ENCODE data around the gene ITPKB. TPM values are rescaled to one million over a fixed set of nuclear protein-coding genes. Genes with fewer than 3 reads are reported as not detected.

ITPKB gene
- total RNA-seq, 1 experiment from 2014 or later: 4.0 TPM

GRCh38 chr1:226676381-226676780, 62.7 kb downstream of the ITPKB start:
- Histone ChIP-seq H3K27me3 (replicated peaks) (no peaks in the 10 kb centered on the region), H3K27ac (peak overlapping the region; percentile 28), H3K4me3 (no peak overlapping the region), H3K9me3 (replicated peaks) (no peaks in the 10 kb centered on the region), H3K4me1 (replicated peaks) (peaks cover 41% of the 10 kb centered on the region), H3K36me3 (no peaks in the 10 kb centered on the region)
- DNase-seq (ENCODE audit: low read depth in 1 of 2, low spot score in 2 of 2): no peak

DNA sequence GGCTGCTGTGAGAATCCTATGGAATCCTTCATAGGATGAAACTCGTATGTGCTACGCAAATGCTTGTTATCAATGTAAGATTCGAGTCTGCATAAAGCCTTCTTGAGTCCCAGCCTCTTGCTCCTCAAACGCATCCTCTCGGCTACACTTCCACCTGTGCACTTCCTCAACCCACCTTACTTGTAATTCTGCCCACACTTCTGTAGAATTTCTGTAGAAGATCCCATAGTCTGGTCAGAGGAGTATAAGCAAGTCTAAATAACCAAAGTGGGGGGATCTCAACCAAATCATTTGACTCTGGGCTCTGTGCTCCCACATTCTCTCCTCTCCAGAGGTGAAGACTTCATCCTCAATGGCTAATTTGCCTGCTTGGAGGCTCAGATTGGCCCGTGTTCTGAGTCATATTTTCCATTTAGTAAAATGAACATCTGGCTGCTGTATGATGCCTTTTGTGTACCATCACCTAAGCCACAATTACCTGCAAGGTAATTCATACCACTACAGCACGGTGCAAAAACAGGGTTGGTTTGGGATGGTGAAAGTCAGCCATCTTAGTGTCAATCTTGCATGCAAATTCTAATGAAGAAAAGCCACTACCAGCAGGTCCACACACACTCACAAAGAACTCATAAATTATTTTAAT, 63.2 kb downstream of the ITPKB start:
- DNase-seq (ENCODE audit: low read depth in 1 of 2, low spot score in 2 of 2): no peak

DNA sequence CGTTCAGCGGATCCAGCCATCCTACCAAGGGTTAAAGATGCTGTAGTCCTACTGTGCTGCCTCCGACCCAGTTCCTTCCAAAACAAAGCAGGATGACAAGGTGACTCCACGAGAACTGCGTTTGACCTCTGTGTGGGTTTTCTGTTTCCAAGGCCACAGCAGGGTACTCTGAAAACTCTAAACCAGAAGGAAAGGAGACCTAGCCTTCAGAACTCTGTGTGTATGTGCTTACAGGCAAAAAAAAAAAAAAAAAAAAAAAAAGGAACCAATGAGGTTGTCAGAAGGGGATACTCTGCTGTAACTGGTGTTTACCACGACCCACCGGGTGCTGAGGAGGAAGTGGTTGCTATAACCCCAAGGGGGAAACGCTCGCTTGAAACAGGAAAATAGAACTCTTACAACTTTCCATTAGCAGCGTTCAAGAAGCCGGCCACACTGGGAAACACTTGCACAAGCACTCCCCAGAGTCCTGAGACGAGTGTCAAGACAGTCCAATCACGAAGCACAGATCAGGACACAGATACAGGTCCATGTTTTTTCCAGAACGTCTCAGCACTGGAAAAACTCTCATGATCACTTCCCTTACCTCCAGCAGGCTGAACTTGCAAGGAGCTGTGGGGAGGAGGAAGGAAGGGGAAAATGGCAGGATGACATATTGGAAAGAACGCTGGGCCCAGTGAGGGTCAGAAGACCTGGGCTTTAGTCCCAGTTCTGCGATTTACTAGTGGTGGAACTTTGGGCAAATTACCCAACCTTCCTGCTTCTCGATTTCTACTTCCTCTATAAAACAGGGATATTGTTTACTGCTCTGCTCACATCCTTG, 64.0 kb downstream of the ITPKB start:
- Histone ChIP-seq H3K36me3 (no peaks in the 10 kb centered on the region), H3K27ac (no peak overlapping the region), H3K4me1 (replicated peaks) (peaks cover 31% of the 10 kb centered on the region), H3K4me3 (no peak overlapping the region), H3K27me3 (replicated peaks) (no peaks in the 10 kb centered on the region), H3K9me3 (replicated peaks) (no peaks in the 10 kb centered on the region)
- no peak for DNase-seq (ENCODE audit: low read depth in 1 of 2, low spot score in 2 of 2)

More for the DNA sequence above, 63.2 kb downstream of the ITPKB start:
- Histone ChIP-seq H3K9me3 (replicated peaks) (no peaks in the 10 kb centered on the region), H3K36me3 (no peaks in the 10 kb centered on the region), H3K4me3 (no peak overlapping the region), H3K4me1 (replicated peaks) (peaks cover 38% of the 10 kb centered on the region), H3K27me3 (replicated peaks) (no peaks in the 10 kb centered on the region), H3K27ac (no peak overlapping the region)

DNA sequence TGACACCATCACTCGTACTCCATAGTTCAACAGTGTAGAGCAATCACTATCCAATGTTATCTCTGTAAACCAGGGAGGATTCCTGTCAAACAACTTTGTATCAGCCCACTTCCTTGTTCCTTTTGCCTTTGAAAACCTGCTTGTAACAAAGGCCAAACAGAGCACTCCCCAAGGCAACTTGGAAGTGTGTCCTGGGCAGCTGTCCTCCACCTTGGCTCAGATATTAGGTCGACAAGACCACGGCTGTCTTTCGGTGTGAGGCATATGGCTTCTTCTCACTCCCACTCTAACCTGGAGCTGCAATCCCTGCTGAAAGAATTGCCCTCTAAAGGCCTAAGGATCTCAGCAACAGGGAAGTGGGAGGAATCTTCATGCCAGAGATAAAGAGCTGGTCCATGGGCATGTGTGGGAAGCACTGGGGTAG, 66.7 kb downstream of the ITPKB start:
- Histone ChIP-seq H3K9me3 (replicated peaks) (no peaks in the 10 kb centered on the region), H3K27ac (no peak overlapping the region), H3K36me3 (no peaks in the 10 kb centered on the region), H3K27me3 (replicated peaks) (no peaks in the 10 kb centered on the region), H3K4me1 (replicated peaks) (peaks cover 29% of the 10 kb centered on the region), H3K4me3 (no peak overlapping the region)
- DNase-seq (ENCODE audit: low read depth in 1 of 2, low spot score in 2 of 2): no peak

DNA sequence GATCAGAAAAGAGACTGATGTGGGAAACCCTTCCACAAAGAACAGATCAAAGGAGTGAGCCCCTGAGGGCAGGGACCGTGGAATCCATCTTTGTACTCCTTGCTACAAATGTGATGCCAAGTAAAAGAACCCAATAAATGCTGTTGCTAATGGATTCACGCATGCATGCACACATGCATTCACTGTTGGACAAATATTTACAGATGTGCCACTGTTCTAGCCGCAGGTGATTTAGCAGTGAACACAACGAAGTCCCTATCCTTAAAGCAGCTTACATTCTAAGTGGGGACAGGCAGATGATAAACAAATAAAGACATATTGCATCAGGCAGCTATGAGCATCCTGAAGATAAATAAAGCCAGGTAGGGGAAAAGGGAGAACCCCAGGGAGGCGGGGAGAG, 67.8 kb downstream of the ITPKB start:
- Histone ChIP-seq H3K36me3 (no peaks in the 10 kb centered on the region), H3K4me3 (no peak overlapping the region), H3K9me3 (replicated peaks) (no peaks in the 10 kb centered on the region), H3K27me3 (replicated peaks) (no peaks in the 10 kb centered on the region), H3K4me1 (replicated peaks) (peaks cover 29% of the 10 kb centered on the region), H3K27ac (no peak overlapping the region)
- no peak for DNase-seq (ENCODE audit: low read depth in 1 of 2, low spot score in 2 of 2)

GRCh38 chr1:226670073-226670472, 69.0 kb downstream of the ITPKB start:
- no peak for DNase-seq (ENCODE audit: low read depth in 1 of 2, low spot score in 2 of 2)
- H3K4me3 ChIP-seq: no peak overlapping the region

GRCh38 chr1:226668173-226668560, 70.9 kb downstream of the ITPKB start:
- Histone ChIP-seq H3K27ac (peak overlapping the region; percentile 18), H3K4me1 (replicated peaks) (peaks cover 56% of the 10 kb centered on the region), H3K9me3 (replicated peaks) (no peaks in the 10 kb centered on the region), H3K36me3 (no peaks in the 10 kb centered on the region), H3K4me3 (no peak overlapping the region), H3K27me3 (replicated peaks) (no peaks in the 10 kb centered on the region)
- DNase-seq (ENCODE audit: low read depth in 1 of 2, low spot score in 2 of 2): no peak

More at GRCh38 chr1:226670073-226670472, 69.0 kb downstream of the ITPKB start:
- Histone ChIP-seq H3K9me3 (replicated peaks) (no peaks in the 10 kb centered on the region), H3K27ac (no peak overlapping the region), H3K27me3 (replicated peaks) (no peaks in the 10 kb centered on the region), H3K4me1 (replicated peaks) (peaks cover 36% of the 10 kb centered on the region), H3K36me3 (no peaks in the 10 kb centered on the region)

DNA sequence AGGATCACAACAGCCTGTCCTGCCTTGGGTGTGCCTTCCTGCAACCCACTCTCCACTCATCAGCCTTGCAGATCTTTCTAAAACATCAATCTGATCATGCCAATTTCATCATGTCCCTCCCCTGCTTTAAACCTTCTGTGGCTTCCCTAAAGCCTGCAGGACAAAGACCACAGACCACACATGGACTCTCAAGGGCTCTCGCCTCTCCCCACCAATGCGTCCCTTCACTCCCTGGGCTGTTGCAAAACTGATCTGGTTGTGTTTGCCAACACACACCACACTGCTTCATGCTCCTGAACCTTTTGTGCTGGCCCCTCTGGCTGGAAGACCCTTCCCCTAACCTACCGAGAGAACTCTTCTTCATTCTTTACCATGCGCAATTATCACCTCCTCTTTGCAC, 72.4 kb downstream of the ITPKB start:
- H3K27me3 ChIP-seq (replicated peaks): no peaks in the 10 kb centered on the region
- peaks cover 70% of the 10 kb centered on the region for H3K4me1 ChIP-seq (replicated peaks)
- DNase-seq (ENCODE audit: low read depth in 1 of 2, low spot score in 2 of 2): peak; percentile 42 to 48
- no peak overlapping the region for H3K27ac ChIP-seq
- no peaks in the 10 kb centered on the region for H3K9me3 ChIP-seq (replicated peaks)
- H3K36me3 ChIP-seq: no peaks in the 10 kb centered on the region
- H3K4me3 ChIP-seq: no peak overlapping the region

- no peak overlapping the region for H3K27ac ChIP-seq
- DNase-seq (ENCODE audit: low read depth in 1 of 2, low spot score in 2 of 2): no peak
- no peak overlapping the region for H3K4me3 ChIP-seq
These were observed 72.9 kb downstream of the ITPKB start for GRCh38 chr1:226666164-226666506.

GRCh38 chr1:226665505-226666163, 73.4 kb downstream of the ITPKB start:
- Histone ChIP-seq H3K27ac (peak overlapping the region; percentile 89), H3K4me3 (no peak overlapping the region), H3K27me3 (replicated peaks) (no peaks in the 10 kb centered on the region), H3K4me1 (replicated peaks) (peaks cover 77% of the 10 kb centered on the region), H3K36me3 (no peaks in the 10 kb centered on the region), H3K9me3 (replicated peaks) (no peaks in the 10 kb centered on the region)
- DNase-seq (ENCODE audit: low read depth in 1 of 2, low spot score in 2 of 2): no peak

More at GRCh38 chr1:226666164-226666506, 72.9 kb downstream of the ITPKB start:
- Histone ChIP-seq H3K4me1 (replicated peaks) (peaks cover 76% of the 10 kb centered on the region), H3K9me3 (replicated peaks) (no peaks in the 10 kb centered on the region), H3K36me3 (no peaks in the 10 kb centered on the region), H3K27me3 (replicated peaks) (no peaks in the 10 kb centered on the region)

DNA sequence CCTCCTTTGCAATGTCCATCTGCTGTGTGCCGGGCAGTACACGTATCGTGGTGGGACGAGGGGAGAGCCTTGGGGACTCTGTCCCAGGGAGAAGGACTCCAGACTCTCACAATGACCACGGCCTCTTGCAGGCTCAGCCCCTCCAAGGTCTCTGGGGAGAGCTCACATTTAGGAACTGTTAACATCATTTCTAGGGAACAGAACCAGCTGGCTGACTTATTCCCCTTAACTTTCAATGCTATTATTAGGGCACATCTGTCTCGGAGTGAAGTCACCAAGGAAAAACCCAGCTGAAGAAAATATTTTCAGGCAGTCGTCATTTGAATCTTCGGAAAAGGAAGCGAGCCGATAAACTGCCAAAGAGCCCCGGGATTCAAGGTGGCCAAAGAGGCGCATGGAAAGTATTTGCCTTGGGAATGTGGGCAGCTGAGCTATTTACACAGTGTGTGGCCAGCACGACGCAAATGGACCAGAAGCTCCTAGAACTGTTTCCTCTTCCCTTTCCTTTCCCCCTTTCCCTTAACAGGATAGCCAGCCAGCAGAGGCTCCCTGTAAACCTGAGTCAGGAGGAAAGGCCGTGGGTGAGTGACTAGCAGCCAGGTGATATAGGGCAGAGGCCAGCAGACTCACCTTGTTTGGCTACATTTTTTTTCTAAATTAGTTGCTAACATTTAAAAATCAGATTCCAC, 74.5 kb downstream of the ITPKB start:
- peak overlapping the region; percentile 89 for H3K27ac ChIP-seq
- no peaks in the 10 kb centered on the region for H3K27me3 ChIP-seq (replicated peaks)
- DNase-seq (ENCODE audit: low read depth in 1 of 2, low spot score in 2 of 2): peak; percentile 88 to 92
- peaks cover 77% of the 10 kb centered on the region for H3K4me1 ChIP-seq (replicated peaks)
- no peak overlapping the region for H3K4me3 ChIP-seq
- no peaks in the 10 kb centered on the region for H3K36me3 ChIP-seq
- H3K9me3 ChIP-seq (replicated peaks): no peaks in the 10 kb centered on the region

DNA sequence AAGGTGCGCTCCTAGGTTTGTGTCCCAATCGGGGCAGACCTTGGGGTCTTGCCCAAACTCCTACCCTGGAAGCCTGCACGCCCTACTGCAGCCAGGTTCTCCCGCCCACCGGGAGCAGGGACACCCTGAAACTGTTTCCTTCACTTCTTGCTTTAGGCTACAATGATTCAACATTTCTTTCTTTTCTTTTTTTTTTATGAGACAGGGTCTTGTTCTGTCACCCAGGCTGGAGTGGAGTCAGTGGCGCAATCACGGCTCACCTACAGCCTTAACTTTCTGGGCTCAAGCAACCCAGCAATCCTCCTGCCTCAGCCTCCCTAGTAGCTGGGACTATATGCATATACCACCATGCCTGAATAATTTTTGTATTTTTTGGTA, 75.8 kb downstream of the ITPKB start:
- no peak overlapping the region for H3K4me3 ChIP-seq

GRCh38 chr1:226662642-226663326, 76.3 kb downstream of the ITPKB start:
- Histone ChIP-seq H3K9me3 (replicated peaks) (no peaks in the 10 kb centered on the region), H3K4me3 (no peak overlapping the region), H3K27ac (peak overlapping the region; percentile 89), H3K27me3 (replicated peaks) (no peaks in the 10 kb centered on the region), H3K36me3 (no peaks in the 10 kb centered on the region), H3K4me1 (replicated peaks) (peaks cover 68% of the 10 kb centered on the region)
- peak; percentile 94 to 95 for DNase-seq (ENCODE audit: low read depth in 1 of 2, low spot score in 2 of 2)

More for the DNA sequence above, 75.8 kb downstream of the ITPKB start:
- no peaks in the 10 kb centered on the region for H3K27me3 ChIP-seq (replicated peaks)
- no peak for DNase-seq (ENCODE audit: low read depth in 1 of 2, low spot score in 2 of 2)
- H3K36me3 ChIP-seq: no peaks in the 10 kb centered on the region
- no peaks in the 10 kb centered on the region for H3K9me3 ChIP-seq (replicated peaks)
- H3K4me1 ChIP-seq (replicated peaks): peaks cover 73% of the 10 kb centered on the region
- peak overlapping the region; percentile 89 for H3K27ac ChIP-seq

Data from SJSA1 (cell line).